Measurements from ENCODE around the gene FAM3A.

DNA sequence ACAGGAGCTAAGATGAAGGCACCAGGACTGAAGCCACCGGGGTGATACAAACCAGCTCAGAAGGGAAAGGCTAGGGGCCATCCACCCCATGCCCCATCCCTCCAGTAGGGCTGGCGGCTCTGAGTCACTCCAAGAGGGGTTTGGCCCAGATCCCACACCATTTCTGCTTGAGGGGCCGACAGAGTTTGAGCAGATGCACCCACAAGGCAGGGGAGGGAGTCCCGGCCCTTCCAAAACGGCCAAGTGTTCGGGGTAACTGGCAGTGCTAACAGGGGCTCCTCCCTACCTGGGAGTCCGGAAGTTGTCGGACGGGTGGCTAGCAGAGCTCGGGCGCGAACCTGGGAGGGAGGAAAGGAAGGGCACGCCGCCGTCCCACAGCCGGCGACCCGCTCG, 26.0 kb downstream of the FAM3A start:
- TF ChIP-seq EZH2 (IDR thresholded peaks at IDR 0.05; ENCODE audit: low read length, unreplicated experiment): no peak
- TF ChIP-seq, protein P1, sequence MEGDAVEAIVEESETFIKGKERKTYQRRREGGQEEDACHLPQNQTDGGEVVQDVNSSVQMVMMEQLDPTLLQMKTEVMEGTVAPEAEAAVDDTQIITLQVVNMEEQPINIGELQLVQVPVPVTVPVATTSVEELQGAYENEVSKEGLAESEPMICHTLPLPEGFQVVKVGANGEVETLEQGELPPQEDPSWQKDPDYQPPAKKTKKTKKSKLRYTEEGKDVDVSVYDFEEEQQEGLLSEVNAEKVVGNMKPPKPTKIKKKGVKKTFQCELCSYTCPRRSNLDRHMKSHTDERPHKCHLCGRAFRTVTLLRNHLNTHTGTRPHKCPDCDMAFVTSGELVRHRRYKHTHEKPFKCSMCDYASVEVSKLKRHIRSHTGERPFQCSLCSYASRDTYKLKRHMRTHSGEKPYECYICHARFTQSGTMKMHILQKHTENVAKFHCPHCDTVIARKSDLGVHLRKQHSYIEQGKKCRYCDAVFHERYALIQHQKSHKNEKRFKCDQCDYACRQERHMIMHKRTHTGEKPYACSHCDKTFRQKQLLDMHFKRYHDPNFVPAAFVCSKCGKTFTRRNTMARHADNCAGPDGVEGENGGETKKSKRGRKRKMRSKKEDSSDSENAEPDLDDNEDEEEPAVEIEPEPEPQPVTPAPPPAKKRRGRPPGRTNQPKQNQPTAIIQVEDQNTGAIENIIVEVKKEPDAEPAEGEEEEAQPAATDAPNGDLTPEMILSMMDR (conservative IDR thresholded peaks at IDR 0.05; ENCODE audit: low read depth, low read length): no peak
